Right lobe of liver (tissue), 4 donors: ENCODE results near the gene TTLL5.

Experiments used
- POLR2A ChIP-seq: fragments of 450-650 bp; IDR thresholded peaks from one replicate; pipeline ENCODE4 v1.6.1; 2017; ENCODE audit warnings: antibody characterized with exemption, mild to moderate bottlenecking
- TF ChIP-seq, protein P1 (sequence below), 4 donors: fragments of 200-600 bp in 3 of 4; fragments of 450-650 bp in 1 of 4; IDR thresholded peaks; one replicate each; pipeline versions ENCODE4 v1.5.1 to v1.8.0; 2016 to 2022; ENCODE audit warnings: antibody characterized with exemption in 4 of 4, mild to moderate bottlenecking in 2 of 4
- donor health status: DM: no; HTN: no; CAD: no.
- donor health status: DM: no; HTN: no; CAD: no.
- donor health status: DM: no; HTN: yes; CAD: no.

DNA sequence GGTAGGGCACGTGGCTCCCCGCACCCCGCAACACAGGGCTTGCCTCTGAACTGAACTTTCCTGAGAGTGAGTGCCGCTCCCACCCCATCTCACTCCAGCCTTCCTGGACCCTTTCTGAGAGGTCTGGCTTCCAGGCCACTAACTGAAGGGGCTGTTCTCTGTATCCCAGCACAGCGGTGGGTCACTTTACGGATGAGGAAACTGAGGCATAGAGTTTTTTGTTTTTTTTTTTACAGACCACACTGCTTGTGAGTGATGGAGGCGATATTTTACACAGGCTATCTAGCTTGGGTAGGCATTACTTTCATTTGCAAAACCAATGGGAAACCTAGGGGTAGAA is 321.9 kb downstream of the TTLL5 start:
- no peak for TF ChIP-seq POLR2A
- TF ChIP-seq, protein P1, sequence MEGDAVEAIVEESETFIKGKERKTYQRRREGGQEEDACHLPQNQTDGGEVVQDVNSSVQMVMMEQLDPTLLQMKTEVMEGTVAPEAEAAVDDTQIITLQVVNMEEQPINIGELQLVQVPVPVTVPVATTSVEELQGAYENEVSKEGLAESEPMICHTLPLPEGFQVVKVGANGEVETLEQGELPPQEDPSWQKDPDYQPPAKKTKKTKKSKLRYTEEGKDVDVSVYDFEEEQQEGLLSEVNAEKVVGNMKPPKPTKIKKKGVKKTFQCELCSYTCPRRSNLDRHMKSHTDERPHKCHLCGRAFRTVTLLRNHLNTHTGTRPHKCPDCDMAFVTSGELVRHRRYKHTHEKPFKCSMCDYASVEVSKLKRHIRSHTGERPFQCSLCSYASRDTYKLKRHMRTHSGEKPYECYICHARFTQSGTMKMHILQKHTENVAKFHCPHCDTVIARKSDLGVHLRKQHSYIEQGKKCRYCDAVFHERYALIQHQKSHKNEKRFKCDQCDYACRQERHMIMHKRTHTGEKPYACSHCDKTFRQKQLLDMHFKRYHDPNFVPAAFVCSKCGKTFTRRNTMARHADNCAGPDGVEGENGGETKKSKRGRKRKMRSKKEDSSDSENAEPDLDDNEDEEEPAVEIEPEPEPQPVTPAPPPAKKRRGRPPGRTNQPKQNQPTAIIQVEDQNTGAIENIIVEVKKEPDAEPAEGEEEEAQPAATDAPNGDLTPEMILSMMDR (IDR thresholded peaks at IDR 0.05): no peak
